HG03045 (cell line): ENCODE measurements around the gene B4GALT6.

Experiments used
- ATAC-seq: cut with Tn5 transposase; IDR thresholded peaks from one replicate; pipeline ENCODE4 v1.9.1; 2021; ENCODE audit warnings: mild to moderate bottlenecking, moderate library complexity; ENCODE audit not compliant: unreplicated experiment

Gene B4GALT6

GRCh38 chr18:31636387-31636786 is 48.0 kb downstream of the B4GALT6 start:
- no peak for ATAC-seq

GRCh38 chr18:31634331-31634713 is 50.1 kb downstream of the B4GALT6 start:
- peak; percentile 94 for ATAC-seq

DNA sequence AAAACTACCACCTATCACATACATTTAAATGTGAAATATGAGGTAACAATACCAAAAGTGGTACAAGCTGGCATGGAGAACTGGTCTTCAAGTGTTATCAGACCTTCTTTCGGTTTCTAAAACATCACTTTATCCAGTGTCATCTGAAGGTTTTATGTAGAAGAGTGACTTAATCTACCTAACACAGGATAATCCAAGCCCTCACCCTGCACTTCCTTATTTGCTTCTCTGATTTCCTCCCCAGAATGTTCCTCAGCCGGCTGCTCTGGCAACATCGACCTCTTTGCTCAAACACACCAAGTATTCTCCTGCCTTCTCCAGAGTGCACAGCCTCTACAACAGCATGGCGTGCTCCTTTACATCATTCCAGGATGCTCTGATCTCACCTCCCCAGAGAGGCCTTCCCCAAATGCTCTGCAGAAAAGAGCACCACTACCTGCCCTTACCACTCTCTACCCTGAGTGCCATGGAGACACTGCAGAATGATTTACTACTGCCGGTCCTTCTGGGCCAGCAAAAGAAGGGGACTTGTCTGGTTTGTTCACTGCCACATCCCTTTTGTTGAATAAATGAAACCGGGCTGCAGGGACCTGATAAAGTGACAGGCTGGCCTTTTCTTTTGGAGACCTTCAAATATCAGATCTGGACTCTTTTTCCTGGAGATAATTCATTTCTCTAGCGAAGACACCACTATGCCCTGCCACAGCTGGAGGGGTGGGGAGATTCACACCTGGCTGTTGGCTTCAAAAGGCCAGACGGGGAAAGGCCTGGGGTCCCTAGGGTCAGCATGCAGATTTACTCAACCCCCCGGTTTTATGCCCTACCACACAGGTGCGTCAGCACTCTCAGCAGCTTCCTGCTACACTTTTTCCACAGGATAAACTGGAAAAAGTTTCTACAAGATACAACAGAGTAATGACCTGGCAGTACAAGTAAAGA is 50.7 kb downstream of the B4GALT6 start:
- no peak for ATAC-seq

DNA sequence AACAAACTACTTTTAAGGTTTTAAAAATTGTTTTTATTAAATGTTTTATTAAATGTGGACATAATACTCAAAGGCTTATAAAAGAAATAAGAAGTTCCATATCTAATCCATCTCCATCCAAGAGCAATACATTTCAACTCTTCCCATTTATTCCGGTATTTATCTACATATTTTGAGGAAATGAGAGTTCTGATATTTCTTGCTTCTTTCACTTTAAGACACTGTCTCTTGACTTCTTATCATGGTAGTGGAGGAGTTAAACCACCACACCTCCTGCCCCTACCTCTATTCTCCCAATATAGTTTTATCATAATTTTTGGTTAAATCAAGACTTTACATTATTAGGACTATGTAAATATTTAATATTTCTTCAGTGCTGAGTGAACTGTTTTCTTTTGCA is 52.0 kb downstream of the B4GALT6 start:
- ATAC-seq = no peak

DNA sequence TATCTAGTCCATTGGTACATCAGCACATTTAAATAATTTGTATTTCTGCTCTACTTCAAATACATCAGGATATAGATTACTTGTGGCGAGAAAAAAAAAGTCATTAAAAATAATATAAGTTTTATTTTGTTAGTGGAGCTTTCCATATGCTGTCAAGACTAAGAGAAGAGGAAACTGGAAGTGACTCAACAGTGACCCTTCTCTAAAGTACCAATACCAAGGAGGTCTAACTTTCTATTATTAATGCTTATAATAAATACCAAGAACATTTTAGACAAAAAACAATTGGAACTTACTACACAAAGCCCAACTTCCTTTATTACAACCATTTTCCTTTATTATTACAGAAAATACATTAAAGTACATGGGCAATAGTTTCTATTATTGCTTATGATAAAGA is 52.9 kb downstream of the B4GALT6 start:
- no peak for ATAC-seq

DNA sequence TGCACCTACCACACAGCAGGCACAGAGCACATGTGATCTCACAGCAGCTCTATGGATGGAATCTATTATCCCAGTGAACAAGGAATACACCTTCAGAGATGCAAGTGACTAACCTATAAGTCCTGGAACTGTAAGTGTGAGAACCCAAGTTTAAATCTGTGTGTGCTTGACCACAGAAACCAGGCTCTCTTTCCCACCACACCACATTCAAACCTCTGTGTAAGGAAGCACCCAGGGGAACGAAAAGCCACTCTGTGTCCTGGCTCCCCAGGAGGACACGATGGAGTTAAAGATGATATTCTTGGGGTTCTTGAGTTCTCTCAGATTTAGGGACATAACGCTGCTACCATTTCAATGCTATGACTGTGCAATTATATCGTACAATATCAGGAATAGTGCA is 53.8 kb downstream of the B4GALT6 start:
- ATAC-seq = no peak

- no peak for ATAC-seq
Observed at GRCh38 chr18:31626409-31626808, 58.0 kb downstream of the B4GALT6 start.

GRCh38 chr18:31624892-31625640 is 59.3 kb downstream of the B4GALT6 start:
- ATAC-seq = no peak

DNA sequence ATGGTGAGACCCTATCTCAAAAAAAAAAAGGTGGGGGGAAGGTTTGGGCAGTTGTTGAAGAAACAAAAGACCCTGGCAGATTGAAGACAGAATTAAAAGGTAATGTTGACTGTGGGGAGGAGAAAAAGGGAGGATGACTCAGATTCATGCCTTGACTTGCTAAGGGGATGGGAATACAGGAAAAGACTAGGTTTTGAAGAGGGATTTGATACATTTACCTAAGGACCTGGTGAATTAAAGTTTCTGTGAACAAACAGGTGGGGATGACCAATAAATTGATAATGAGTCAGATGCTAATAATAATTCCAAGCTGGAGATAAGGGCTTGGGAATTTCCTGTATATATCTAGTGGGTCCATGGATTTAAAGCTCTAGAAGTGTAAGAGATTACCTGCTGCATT is 65.1 kb downstream of the B4GALT6 start:
- no peak for ATAC-seq

DNA sequence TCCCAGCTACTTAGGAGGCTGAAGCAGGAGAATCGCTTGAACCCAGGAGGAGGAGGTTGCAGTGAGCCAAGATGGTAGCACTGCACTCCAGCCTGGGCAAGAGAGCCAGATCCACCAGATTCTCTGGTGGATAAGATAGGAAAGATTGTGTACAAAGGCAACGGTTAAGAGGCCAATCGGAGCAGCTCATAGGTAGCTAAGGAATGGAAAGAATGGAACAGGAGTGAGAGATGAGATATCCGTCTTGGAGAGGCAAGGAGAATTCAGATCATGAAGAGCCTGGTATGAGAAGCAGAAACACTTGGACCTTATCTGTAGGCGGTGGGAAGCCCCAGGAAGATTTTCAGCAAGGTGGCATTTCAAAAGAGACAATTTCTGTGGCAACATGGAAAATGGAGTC is 65.6 kb downstream of the B4GALT6 start:
- no peak for ATAC-seq

DNA sequence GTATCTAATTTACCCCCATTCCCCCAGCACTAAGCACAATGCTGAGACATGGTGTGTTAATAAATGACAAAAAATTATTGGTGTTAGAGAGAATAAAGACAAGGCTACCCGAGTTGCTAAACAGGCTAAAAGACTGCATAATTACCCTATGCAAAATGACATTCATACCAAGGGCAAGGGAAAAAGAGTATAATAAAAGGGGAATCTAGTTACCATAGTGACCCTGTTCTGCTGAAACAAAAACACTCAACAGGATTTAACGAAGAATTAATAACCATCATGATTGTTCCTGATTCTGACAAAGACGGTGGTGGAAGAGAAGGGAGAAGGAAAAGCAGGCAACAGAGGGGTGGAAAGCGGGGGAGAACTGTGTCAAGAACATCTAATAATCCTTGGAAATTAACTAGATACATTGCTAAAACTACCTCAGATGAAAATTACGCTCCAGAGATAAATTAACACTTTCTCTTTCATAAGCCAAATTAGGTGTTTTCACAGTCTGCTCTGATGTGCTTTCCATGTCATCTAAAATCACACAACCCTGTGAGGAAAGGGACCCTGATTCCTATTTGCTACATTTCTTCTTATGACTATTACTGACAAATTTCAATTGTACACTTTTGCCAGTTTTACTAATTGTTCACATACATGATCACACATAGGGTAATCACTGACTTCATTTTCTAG is 67.2 kb downstream of the B4GALT6 start:
- no peak for ATAC-seq

GRCh38 chr18:31616586-31616985 is 67.8 kb downstream of the B4GALT6 start:
- no peak for ATAC-seq

- ATAC-seq = no peak
Observed at GRCh38 chr18:31614044-31614443, 70.3 kb downstream of the B4GALT6 start.

GRCh38 chr18:31612124-31612523 is 72.3 kb downstream of the B4GALT6 start:
- ATAC-seq = no peak

GRCh38 chr18:31611511-31611910 is 72.9 kb downstream of the B4GALT6 start:
- no peak for ATAC-seq

- ATAC-seq = no peak
Observed at GRCh38 chr18:31610286-31611205, 73.8 kb downstream of the B4GALT6 start.

DNA sequence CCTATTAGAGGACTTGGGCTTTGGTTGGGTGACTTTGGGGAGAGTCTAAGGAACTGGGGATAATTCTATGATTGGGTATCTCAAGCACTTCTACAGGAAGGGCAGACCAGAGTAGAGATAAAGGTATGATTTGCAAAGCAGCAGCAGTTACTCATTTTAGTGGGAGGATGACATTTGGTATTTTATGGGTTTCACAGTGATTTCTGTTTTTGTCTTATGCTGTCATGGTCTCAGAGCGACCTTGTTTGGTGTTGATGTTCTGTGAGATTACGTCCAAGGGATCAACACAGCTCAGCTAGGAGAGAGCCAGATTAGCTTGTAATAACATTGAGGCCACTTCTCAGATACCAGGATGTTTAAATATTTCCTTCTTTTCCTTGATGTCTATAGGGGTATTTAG is 74.5 kb downstream of the B4GALT6 start:
- no peak for ATAC-seq

DNA sequence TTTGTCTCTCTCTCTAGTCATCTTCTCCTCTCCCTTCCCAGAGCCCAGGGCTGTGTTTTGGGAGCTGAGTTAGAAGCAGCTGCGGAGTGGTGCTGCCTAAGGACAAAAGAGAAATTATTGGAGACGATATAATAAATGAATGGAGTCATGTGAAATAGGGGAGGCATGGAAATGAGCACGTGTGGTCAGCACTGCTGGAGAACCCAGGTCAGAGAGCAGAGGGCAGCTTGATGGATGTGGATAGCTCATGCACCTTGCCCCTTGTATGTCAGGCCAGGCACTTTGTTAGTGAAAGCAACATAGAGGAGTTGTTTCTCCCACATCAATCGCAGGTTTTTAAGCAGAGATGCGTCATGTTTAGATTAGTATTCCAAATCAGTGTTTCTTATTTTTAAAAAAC is 77.0 kb downstream of the B4GALT6 start:
- no peak for ATAC-seq

- no peak for ATAC-seq
Observed at GRCh38 chr18:31606265-31606664, 78.1 kb downstream of the B4GALT6 start.

DNA sequence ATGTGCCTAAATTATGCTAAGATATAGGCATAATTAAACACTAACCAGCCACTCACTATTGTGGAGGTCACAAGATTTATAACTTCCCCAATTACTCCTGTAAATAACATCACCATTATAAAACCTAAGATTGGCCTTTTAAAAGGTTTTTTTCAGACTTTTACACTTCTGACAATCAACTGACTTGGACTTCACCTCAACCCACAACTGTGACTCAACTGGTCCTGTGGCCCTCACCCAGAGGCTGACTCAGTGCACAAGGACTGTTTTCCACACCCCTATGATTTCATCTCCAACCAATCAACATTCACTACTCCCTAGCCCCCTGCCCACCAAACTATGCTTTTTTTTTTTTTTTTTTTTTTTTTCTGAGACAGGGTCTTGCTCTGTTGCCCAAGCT is 81.1 kb downstream of the B4GALT6 start:
- ATAC-seq = no peak
